Measurements from ENCODE around the gene LYL1.

Gene LYL1

GRCh38 chr19:13053238-13053637, 49.4 kb downstream of the LYL1 start:
- no peak for DNase-seq
- in situ Hi-C loops (cut with HindIII; ENCODE audit: low pct_ligation_motif_present, low pct_unique_long_range_greater_than_20kb, low sequenced_read_pairs): no loop called here

GRCh38 chr19:13052447-13053175, 50.0 kb downstream of the LYL1 start:
- DNase-seq: no peak
- in situ Hi-C loops (cut with HindIII; ENCODE audit: low pct_ligation_motif_present, low pct_unique_long_range_greater_than_20kb, low sequenced_read_pairs): no loop called here

DNA sequence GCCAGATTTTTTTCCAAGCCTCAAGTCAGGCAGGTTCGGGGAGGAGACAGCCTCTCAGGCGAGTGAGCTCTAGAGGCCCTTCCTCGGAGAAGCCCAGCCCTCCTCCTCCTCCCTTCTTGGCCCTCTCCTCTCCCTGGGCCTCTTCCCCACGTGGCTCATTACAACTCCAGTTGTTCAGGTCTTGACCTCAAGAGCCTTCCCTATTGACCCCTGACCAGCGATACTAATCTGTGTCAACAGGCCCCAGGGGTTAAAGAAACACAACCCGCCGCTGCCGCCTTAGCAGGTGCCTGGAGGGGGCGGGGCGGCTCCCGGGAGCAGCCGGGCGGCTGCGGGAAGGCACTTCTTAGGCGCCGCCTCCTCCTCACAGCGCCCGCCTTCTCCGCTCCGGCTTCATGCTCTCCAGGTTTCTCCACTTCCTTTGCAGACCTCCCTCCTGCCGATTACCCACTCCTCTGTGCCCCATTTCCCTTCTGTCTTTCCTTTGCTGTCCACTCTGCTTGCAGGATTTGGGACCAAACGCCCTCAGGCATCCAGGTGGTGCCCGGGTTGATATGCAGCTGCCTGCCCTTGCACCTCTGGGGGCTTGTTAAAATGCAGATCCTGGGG, 51.0 kb downstream of the LYL1 start:
- in situ Hi-C loops (cut with HindIII; ENCODE audit: low pct_ligation_motif_present, low pct_unique_long_range_greater_than_20kb, low sequenced_read_pairs): no loop called here
- DNase-seq: peak; percentile 73

- no peak for DNase-seq
- in situ Hi-C loops (cut with HindIII; ENCODE audit: low pct_ligation_motif_present, low pct_unique_long_range_greater_than_20kb, low sequenced_read_pairs): no loop called here
Observed at GRCh38 chr19:13050274-13050673, 52.4 kb downstream of the LYL1 start.

Data from ACHN (cell line).